IMR-90 (cell line): ENCODE measurements around the gene EHMT1. TPM values are rescaled to one million over a fixed set of nuclear protein-coding genes. Genes with fewer than 3 reads are reported as not detected.

Experiments used
- ATAC-seq: fragments of 200-7000 bp; cut with Tn5 transposase; 2 replicates; pipeline ENCODE4 v1.9.1; 2020; ENCODE audit warnings: low read depth, mild to moderate bottlenecking, moderate library complexity
- BruUV-seq: library from RNA; stranded (reverse); fragments of 400-500 nt; replicated peaks from 2 replicates; lab custom pipeline; 2021; lab: Mats Ljungman, UMichigan
- CTCF ChIA-PET: fragments of 300-600 bp; formaldehyde crosslinking; extraction: SDS; loops from one replicate; lab custom pipeline; 2021; ENCODE audit warnings: antibody characterized with exemption; lab: Yijun Ruan, JAX
- POLR2A ChIA-PET: fragments of 300-600 bp; sonication (Branson Sonifier 250); formaldehyde crosslinking; loops from one replicate; lab custom pipeline; 2022; ENCODE audit warnings: antibody characterized with exemption; ENCODE audit not compliant: unreplicated experiment; lab: Charles Lee
- DNase-seq: peaks from one replicate; pipeline ENCODE4 v3.0.0; 2013
- H2AFZ ChIP-seq: replicated peaks from 2 replicates; pipeline ENCODE3; 2013; ENCODE audit warnings: low read length, mild to moderate bottlenecking; ENCODE audit not compliant: poor library complexity
- H2AK5ac ChIP-seq: 2 replicates; pipeline ENCODE4 v1.6.1; 2013; ENCODE audit warnings: low read depth, low read length, inconsistent platforms
- H2AK9ac ChIP-seq: replicated peaks from 2 replicates; pipeline ENCODE3; 2013; ENCODE audit warnings: mild to moderate bottlenecking, low read depth, low read length, moderate library complexity; ENCODE audit not compliant: poor library complexity
- H2BK120ac ChIP-seq: 2 replicates; pipeline ENCODE4 v1.6.1; 2013; ENCODE audit warnings: low read depth, low read length, inconsistent platforms
- H2BK15ac ChIP-seq: 3 replicates; pipeline ENCODE4 v1.6.1; 2013; ENCODE audit warnings: low read depth, low read length, inconsistent platforms
- H2BK20ac ChIP-seq: 2 replicates; pipeline ENCODE4 v1.6.1; 2013; ENCODE audit warnings: low read depth, mild to moderate bottlenecking, inconsistent platforms, low read length, moderate library complexity
- H2BK5ac ChIP-seq: 2 replicates; pipeline ENCODE4 v1.6.1; 2013; ENCODE audit warnings: mild to moderate bottlenecking, low read depth, low read length, inconsistent platforms; ENCODE audit not compliant: poor library complexity, severe bottlenecking
- H3K14ac ChIP-seq: replicated peaks from 2 replicates; pipeline ENCODE4 v1.6.1; 2013; ENCODE audit warnings: low read depth, low read length, inconsistent platforms
- H3K18ac ChIP-seq: 2 replicates; pipeline ENCODE4 v1.6.1; 2013; ENCODE audit warnings: low read depth, low read length, control low read depth
- H3K23ac ChIP-seq: 2 replicates; pipeline ENCODE4 v1.6.1; 2013; ENCODE audit warnings: low read depth, low read length, inconsistent platforms
- H3K27ac ChIP-seq: 2 replicates; pipeline ENCODE4 v1.5.1; 2013; ENCODE audit warnings: mild to moderate bottlenecking, control low read depth, low read length; ENCODE audit not compliant: insufficient read depth
- H3K27me3 ChIP-seq: 2 replicates; pipeline ENCODE4 v1.6.1; 2013; ENCODE audit warnings: low read length; ENCODE audit not compliant: control insufficient read depth, insufficient read depth
- H3K36me3 ChIP-seq: 2 replicates; pipeline ENCODE4 v1.6.1; 2013; ENCODE audit warnings: low read length, mixed read lengths; ENCODE audit not compliant: control insufficient read depth, insufficient read depth
- H3K4ac ChIP-seq: 2 replicates; pipeline ENCODE4 v1.6.1; 2013; ENCODE audit warnings: low read depth, low read length, inconsistent platforms
- H3K4me1 ChIP-seq: 2 replicates; pipeline ENCODE4 v1.6.1; 2013; ENCODE audit warnings: low read length, mixed read lengths; ENCODE audit not compliant: control insufficient read depth, insufficient read depth
- H3K4me2 ChIP-seq: 2 replicates; pipeline ENCODE4 v1.6.1; 2013; ENCODE audit warnings: low read depth, mild to moderate bottlenecking, control low read depth, low read length, moderate library complexity
- H3K4me3 ChIP-seq: 2 replicates; pipeline ENCODE4 v1.5.1; 2013; ENCODE audit warnings: low read depth, mild to moderate bottlenecking, control low read depth, low read length, moderate library complexity; ENCODE audit not compliant: insufficient read depth
- H3K56ac ChIP-seq: 2 replicates; pipeline ENCODE4 v1.6.1; 2013; ENCODE audit warnings: low read length, inconsistent platforms; ENCODE audit not compliant: insufficient read depth; ENCODE audit errors: extremely low read depth
- H3K79me1 ChIP-seq, 2 experiments: 2 replicates each; pipeline ENCODE4 v1.6.1; 2013; ENCODE audit warnings: low read length in 2 of 2, inconsistent platforms in 1 of 2, low read depth in 1 of 2
- H3K9ac ChIP-seq: 2 replicates; pipeline ENCODE4 v1.6.1; 2013; ENCODE audit warnings: low read depth, low read length, control low read depth
- H3K9me1 ChIP-seq: 2 replicates; pipeline ENCODE4 v1.6.1; 2013; ENCODE audit warnings: low read length, inconsistent platforms; ENCODE audit not compliant: insufficient read depth
- H3K9me3 ChIP-seq: 2 replicates; pipeline ENCODE4 v1.6.1; 2013; ENCODE audit warnings: low read length; ENCODE audit not compliant: control insufficient read depth, insufficient read depth
- H4K20me1 ChIP-seq: 2 replicates; pipeline ENCODE4 v1.6.1; 2013; ENCODE audit warnings: low read length, inconsistent platforms; ENCODE audit not compliant: insufficient read depth
- H4K5ac ChIP-seq: 2 replicates; pipeline ENCODE4 v1.6.1; 2013; ENCODE audit warnings: mild to moderate bottlenecking, low read depth, low read length, control low read depth
- H4K8ac ChIP-seq, 2 experiments: 2 replicates each; pipeline ENCODE4 v1.6.1; 2013; ENCODE audit warnings: low read depth in 2 of 2, low read length in 2 of 2, control low read depth in 1 of 2, inconsistent platforms in 1 of 2
- H4K91ac ChIP-seq: 2 replicates; pipeline ENCODE4 v1.6.1; 2013; ENCODE audit warnings: low read depth, low read length, inconsistent platforms; ENCODE audit not compliant: insufficient read depth
- BHLHE40 ChIP-seq: fragments of 150-350 bp; IDR thresholded peaks from 2 replicates; pipeline ENCODE4 v1.6.1; 2016; ENCODE audit warnings: mild to moderate bottlenecking, low read depth, low read length
- CEBPB ChIP-seq: IDR thresholded peaks from 2 replicates; pipeline ENCODE4 v1.6.1; 2012; ENCODE audit warnings: low read depth, low read length, improper control_type of control experiment
- CHD1 ChIP-seq: IDR thresholded peaks from 2 replicates; pipeline ENCODE4 v1.6.1; 2012; ENCODE audit warnings: low read depth, low read length, improper control_type of control experiment
- FOS ChIP-seq: fragments of 150-350 bp; IDR thresholded peaks from 2 replicates; pipeline ENCODE4 v1.6.1; 2016; ENCODE audit warnings: low read depth, low read length
- MAFK ChIP-seq: IDR thresholded peaks from 2 replicates; pipeline ENCODE4 v1.6.1; 2012; ENCODE audit warnings: low read depth, low read length, improper control_type of control experiment
- MAZ ChIP-seq: IDR thresholded peaks from 2 replicates; pipeline ENCODE4 v1.6.1; 2012; ENCODE audit warnings: low read depth, mild to moderate bottlenecking, low read length, improper control_type of control experiment, moderate library complexity, borderline replicate concordance
- MXI1 ChIP-seq: IDR thresholded peaks from 2 replicates; pipeline ENCODE4 v1.6.1; 2012; ENCODE audit warnings: low read depth, mild to moderate bottlenecking, low read length, moderate library complexity, borderline replicate concordance
- NFE2L2 ChIP-seq: fragments of 150-350 bp; IDR thresholded peaks from 2 replicates; pipeline ENCODE4 v1.6.1; 2016; ENCODE audit warnings: low read depth, mild to moderate bottlenecking, low read length
- POLR2A ChIP-seq: IDR thresholded peaks from 2 replicates; pipeline ENCODE4 v1.6.1; 2012; ENCODE audit warnings: mild to moderate bottlenecking, low read depth, low read length
- RAD21 ChIP-seq: IDR thresholded peaks from 2 replicates; pipeline ENCODE4 v1.6.1; 2012; ENCODE audit warnings: low read length, improper control_type of control experiment
- RCOR1 ChIP-seq: IDR thresholded peaks from 2 replicates; pipeline ENCODE4 v1.6.1; 2012; ENCODE audit warnings: mild to moderate bottlenecking, low read length, improper control_type of control experiment; ENCODE audit not compliant: insufficient replicate concordance
- RFX5 ChIP-seq: IDR thresholded peaks from 2 replicates; pipeline ENCODE4 v1.8.0; 2012; ENCODE audit warnings: low read depth, mild to moderate bottlenecking, low read length, moderate library complexity
- SMC3 ChIP-seq: fragments of 150-350 bp; IDR thresholded peaks from 2 replicates; pipeline ENCODE4 v1.6.1; 2016; ENCODE audit warnings: low read depth, mild to moderate bottlenecking, antibody characterized with exemption, low read length, moderate library complexity
- WGBS, 2 experiments: methylation state at CpG; one replicate each; pipeline versions ENCODE4 v1.1.5 to v1.1.7; 2013; ENCODE audit warnings: missing lambda C conversion rate in 2 of 2; ENCODE audit not compliant: insufficient read length in 1 of 2; ENCODE audit errors: extremely low coverage in 2 of 2; 5-methylcytosine and 5-hydroxymethylcytosine counted together
- dilution Hi-C: fragments of 300-500 bp; cut with HindIII; formaldehyde crosslinking; loops from one replicate; pipeline ENCODE4 v1.14.3; 2018; ENCODE audit warnings: low sequenced_read_pairs; ENCODE audit not compliant: unreplicated experiment
- in situ Hi-C: fragments of 300-500 bp; cut with MboI; formaldehyde crosslinking; loops from 3 replicates; pipeline ENCODE4 v1.14.3; 2019; ENCODE audit warnings: low sequenced_read_pairs, inconsistent platforms, mixed read lengths
- intact Hi-C: fragments of 100-400 bp; cut with micrococcal nuclease; formaldehyde crosslinking; loops from 2 replicates; pipeline ENCODE4 v1.10.0; 2022
- polyA plus RNA-seq, 3 experiments: library from polyadenylated mRNA; depleted of rRNA; stranded (reverse); fragments of >200 nt; gene quantifications; 2 replicates each; pipeline ENCODE4 v1.2.3, GENCODE V29; 2012; ENCODE audit warnings: low replicate concordance in 1 of 3
- total RNA-seq: library from RNA; depleted of rRNA; stranded (reverse); fragments of >200 nt; gene quantifications from 2 replicates; pipeline ENCODE4 v1.2.3, GENCODE V29; 2012
- TF ChIP-seq, protein P1 (sequence below): conservative IDR thresholded peaks from 2 replicates; pipeline ENCODE4 v1.5.1; 2012; ENCODE audit warnings: mild to moderate bottlenecking, low read depth, low read length, improper control_type of control experiment
- TF ChIP-seq, protein P2 (sequence below): fragments of 150-350 bp; IDR thresholded peaks from 2 replicates; pipeline ENCODE4 v1.6.1; 2017; ENCODE audit warnings: mild to moderate bottlenecking, antibody characterized with exemption, low read length, low read depth
- TF ChIP-seq, protein P3 (sequence below): fragments of 150-350 bp; IDR thresholded peaks from 2 replicates; pipeline ENCODE4 v1.6.1; 2016; ENCODE audit warnings: low read depth, mild to moderate bottlenecking, low read length, moderate library complexity, borderline replicate concordance

The EHMT1 gene
- total and polyA plus RNA-seq, 2 of the 4 experiments (the other 2 are of a cell fraction): 32.8 to 35.1 TPM

- Histone ChIP-seq H2BK20ac (no peak overlapping the region), H2AK5ac (no peak overlapping the region), H2AFZ (no peak overlapping the region), H3K14ac (no peak overlapping the region), H4K20me1 (no peaks in the 10 kb centered on the region), H2BK5ac (no peak overlapping the region), H3K9me3 (peaks cover 15% of the 10 kb centered on the region; the same call in 1 of the 2 replicates), H3K56ac (no peak overlapping the region), H3K9me1 (no peaks in the 10 kb centered on the region), H3K23ac (no peak overlapping the region), H3K9ac (no peak overlapping the region), H4K91ac (no peak overlapping the region), H2BK120ac (no peak overlapping the region), H3K4ac (no peak overlapping the region), H3K79me1 (no peaks in the 10 kb centered on the region; a peak in 2 of 4 replicates), H3K27me3 (no peaks in the 10 kb centered on the region), H3K4me3 (no peak overlapping the region), H3K4me1 (no peaks in the 10 kb centered on the region), H3K27ac (no peak overlapping the region), H2BK15ac (no peak overlapping the region), H4K5ac (no peak overlapping the region), H3K4me2 (no peak overlapping the region), H3K36me3 (peaks cover 56% of the 10 kb centered on the region), H3K18ac (no peak overlapping the region), H2AK9ac (peak overlapping the region; percentile 55), H4K8ac (no peak overlapping the region)
- BruUV-seq: no TSS peak
- DNase-seq (no peak), ATAC-seq (no peak)
- ChIA-PET CTCF (no interaction called here), POLR2A (no interaction called here)
- intact Hi-C loops (no loop called here), in situ Hi-C loops (no loop called here), dilution Hi-C loops (no loop called here)
- TF ChIP-seq, protein P1, sequence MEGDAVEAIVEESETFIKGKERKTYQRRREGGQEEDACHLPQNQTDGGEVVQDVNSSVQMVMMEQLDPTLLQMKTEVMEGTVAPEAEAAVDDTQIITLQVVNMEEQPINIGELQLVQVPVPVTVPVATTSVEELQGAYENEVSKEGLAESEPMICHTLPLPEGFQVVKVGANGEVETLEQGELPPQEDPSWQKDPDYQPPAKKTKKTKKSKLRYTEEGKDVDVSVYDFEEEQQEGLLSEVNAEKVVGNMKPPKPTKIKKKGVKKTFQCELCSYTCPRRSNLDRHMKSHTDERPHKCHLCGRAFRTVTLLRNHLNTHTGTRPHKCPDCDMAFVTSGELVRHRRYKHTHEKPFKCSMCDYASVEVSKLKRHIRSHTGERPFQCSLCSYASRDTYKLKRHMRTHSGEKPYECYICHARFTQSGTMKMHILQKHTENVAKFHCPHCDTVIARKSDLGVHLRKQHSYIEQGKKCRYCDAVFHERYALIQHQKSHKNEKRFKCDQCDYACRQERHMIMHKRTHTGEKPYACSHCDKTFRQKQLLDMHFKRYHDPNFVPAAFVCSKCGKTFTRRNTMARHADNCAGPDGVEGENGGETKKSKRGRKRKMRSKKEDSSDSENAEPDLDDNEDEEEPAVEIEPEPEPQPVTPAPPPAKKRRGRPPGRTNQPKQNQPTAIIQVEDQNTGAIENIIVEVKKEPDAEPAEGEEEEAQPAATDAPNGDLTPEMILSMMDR: no peak
- no peak for TF ChIP-seq RFX5
- TF ChIP-seq NFE2L2: no peak
- TF ChIP-seq MAZ: no peak
- TF ChIP-seq CHD1: no peak
- no peak for TF ChIP-seq POLR2A
- no peak for TF ChIP-seq BHLHE40
- no peak for TF ChIP-seq RCOR1
- no peak for TF ChIP-seq RAD21
- no peak for TF ChIP-seq FOS
- no peak for TF ChIP-seq SMC3
- TF ChIP-seq, protein P2, sequence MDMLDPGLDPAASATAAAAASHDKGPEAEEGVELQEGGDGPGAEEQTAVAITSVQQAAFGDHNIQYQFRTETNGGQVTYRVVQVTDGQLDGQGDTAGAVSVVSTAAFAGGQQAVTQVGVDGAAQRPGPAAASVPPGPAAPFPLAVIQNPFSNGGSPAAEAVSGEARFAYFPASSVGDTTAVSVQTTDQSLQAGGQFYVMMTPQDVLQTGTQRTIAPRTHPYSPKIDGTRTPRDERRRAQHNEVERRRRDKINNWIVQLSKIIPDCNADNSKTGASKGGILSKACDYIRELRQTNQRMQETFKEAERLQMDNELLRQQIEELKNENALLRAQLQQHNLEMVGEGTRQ: no peak
- TF ChIP-seq MAFK: no peak
- no peak for TF ChIP-seq MXI1
- no peak for TF ChIP-seq CEBPB
- TF ChIP-seq, protein P3, sequence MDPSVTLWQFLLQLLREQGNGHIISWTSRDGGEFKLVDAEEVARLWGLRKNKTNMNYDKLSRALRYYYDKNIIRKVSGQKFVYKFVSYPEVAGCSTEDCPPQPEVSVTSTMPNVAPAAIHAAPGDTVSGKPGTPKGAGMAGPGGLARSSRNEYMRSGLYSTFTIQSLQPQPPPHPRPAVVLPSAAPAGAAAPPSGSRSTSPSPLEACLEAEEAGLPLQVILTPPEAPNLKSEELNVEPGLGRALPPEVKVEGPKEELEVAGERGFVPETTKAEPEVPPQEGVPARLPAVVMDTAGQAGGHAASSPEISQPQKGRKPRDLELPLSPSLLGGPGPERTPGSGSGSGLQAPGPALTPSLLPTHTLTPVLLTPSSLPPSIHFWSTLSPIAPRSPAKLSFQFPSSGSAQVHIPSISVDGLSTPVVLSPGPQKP: no peak
- 97% methylated on average over 10 of the region's 11 CpGs; no CpG with 5 or more reads in 1 of the 2 experiments for WGBS, 2 experiments
Measured at GRCh38 chr9:137814841-137815240, 196.0 kb downstream of the EHMT1 start.
